Mammary epithelial cell (primary cell): ENCODE results near the gene HBG1.

Source experiments
- EZH2 ChIP-seq: IDR thresholded peaks from 2 replicates; pipeline ENCODE4 v1.6.1; 2012; ENCODE audit warnings: low read length, inconsistent platforms, borderline replicate concordance
- TF ChIP-seq, protein P1 (sequence below), 2 donors: IDR thresholded peaks in 1 of 2; conservative IDR thresholded peaks in 1 of 2; 2 replicates each; pipeline ENCODE4 v1.5.1; 2011 to 2012; ENCODE audit warnings: inconsistent platforms in 2 of 2, low read length in 2 of 2, mild to moderate bottlenecking in 2 of 2, control low read depth in 1 of 2, low read depth in 1 of 2; ENCODE audit not compliant: insufficient read depth in 1 of 2; ENCODE audit errors: extremely low read depth in 1 of 2

DNA sequence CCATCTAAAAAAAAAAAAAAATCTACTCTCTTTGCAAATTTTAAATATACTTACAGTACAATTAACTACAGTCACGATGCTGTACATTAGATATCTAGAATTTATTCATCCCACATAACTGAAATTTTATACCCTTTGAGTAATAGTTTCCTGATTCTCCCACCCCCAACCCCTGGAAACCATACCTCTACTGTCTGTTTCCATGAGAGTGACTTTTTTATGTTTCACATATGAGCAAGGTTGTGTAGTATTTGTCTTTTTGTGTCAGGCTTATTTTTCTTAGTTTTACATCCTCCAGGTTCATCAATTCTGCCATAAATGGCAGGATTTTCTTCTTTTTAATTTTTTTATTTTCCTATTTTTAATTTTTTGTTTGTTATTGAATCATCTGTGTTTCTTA is 26.0 kb downstream of the HBG1 start:
- TF ChIP-seq, protein P1, sequence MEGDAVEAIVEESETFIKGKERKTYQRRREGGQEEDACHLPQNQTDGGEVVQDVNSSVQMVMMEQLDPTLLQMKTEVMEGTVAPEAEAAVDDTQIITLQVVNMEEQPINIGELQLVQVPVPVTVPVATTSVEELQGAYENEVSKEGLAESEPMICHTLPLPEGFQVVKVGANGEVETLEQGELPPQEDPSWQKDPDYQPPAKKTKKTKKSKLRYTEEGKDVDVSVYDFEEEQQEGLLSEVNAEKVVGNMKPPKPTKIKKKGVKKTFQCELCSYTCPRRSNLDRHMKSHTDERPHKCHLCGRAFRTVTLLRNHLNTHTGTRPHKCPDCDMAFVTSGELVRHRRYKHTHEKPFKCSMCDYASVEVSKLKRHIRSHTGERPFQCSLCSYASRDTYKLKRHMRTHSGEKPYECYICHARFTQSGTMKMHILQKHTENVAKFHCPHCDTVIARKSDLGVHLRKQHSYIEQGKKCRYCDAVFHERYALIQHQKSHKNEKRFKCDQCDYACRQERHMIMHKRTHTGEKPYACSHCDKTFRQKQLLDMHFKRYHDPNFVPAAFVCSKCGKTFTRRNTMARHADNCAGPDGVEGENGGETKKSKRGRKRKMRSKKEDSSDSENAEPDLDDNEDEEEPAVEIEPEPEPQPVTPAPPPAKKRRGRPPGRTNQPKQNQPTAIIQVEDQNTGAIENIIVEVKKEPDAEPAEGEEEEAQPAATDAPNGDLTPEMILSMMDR (conservative IDR thresholded peaks at IDR 0.05 in 1 of 2, IDR thresholded peaks at IDR 0.05 in 1 of 2; ENCODE audit: extremely low read depth in 1 of 2, insufficient read depth in 1 of 2, low read depth in 1 of 2, low read length in 2 of 2) = no peak
- no peak for TF ChIP-seq EZH2
